HG03280 (cell line): ENCODE data around the gene KRT6C.
"Not testable (repeated sequence)": the region's sequence is repeated elsewhere in the genome, so short reads cannot be mapped to it uniquely, and the experiment has no call there.

ENCODE experiments used
- ATAC-seq: cut with Tn5 transposase; IDR thresholded peaks from one replicate; pipeline ENCODE4 v1.9.1; 2021; ENCODE audit warnings: mild to moderate bottlenecking, moderate library complexity; ENCODE audit not compliant: unreplicated experiment

Gene KRT6C

DNA sequence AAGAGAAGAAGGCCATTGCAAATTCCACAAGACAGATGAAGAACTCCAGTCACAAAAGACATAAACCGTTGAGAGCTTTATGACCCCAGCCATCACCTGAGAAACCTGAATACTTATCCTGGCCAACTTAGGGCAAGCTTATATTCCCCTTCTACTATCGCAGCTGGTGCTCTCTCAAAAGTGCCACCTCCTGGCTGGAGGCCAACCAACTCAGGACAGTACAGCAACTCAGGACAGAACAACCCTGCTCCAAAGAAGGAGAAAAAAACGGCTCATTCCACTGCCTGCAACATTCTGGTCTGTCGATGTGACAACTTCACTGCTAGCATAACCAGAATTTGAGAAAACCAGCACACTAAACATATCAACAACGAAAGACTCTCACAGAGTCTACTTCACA, 11.9 kb downstream of the KRT6C start:
- ATAC-seq: no peak

DNA sequence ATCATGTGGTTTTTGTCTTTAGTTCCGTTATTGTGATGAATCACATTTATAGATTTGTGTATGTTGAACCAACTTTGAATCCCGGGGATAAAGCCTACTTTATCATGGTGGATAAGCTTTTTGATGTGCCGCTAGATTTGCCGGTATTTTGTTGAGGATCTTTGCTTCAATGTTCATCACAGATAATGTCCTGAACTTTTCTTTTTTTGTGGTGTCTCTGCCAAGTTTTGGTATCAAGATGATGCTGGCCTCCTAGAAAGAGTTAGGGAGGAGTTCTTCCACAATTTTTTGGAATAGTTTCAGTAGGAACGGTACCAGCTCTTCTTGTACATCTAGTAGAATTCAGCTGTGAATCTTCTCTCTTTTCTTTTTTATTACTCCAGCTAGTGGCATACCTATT, 14.7 kb downstream of the KRT6C start:
- no peak for ATAC-seq

DNA sequence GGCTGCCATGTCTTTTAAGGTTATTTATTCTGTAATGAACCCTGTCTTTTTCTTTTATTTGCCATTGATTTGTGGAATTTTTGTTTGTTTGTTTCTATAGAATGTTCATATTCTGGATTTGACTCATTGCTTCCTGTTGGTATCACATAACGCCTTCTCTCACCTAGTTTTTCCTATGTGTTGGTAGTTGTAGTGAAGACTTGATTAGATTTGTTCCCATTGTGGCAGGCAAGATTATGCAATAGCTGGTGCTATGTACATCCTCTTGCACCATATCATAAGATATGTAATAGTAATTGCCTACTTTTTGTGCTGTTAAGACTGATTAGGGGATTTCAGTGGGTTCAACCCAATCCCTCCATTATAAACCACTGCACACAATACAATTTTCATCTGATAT, 17.8 kb downstream of the KRT6C start:
- no peak for ATAC-seq

DNA sequence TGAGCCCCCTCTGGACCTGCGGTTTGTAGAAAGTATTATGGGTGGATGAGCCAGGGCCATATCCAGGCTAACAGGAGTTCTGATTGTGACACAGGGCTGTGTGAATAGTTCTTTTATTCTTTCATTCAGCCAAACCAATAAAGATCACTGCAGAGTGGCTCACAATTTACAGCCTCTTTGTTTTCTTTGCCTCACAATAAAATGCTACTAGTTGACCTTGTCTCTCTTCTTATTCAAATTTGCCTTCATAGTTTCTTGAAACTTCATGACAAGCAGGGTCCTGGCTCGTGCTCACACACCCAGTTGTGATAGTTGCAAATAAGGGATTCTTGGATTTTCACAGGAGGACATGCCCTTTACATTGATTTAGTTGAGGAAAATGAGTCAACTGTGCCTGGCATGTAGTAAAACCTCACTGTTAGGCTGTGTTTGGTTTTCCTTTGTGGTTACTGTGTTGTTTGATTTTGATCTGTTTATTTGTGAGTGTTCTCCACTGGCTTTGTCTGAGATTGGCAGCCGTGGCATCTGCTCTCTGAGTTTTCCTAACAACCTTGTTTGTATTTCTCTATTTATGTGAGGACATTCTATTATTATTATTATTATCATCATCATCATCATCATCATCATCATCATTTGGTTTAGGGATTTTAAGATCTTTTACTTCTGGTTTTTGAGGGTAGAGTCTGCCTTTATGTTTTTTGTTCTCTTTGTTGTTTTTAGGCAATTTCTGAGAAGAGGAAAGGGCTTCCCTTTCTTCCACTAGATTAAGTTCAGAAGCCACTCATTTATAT, 19.0 kb downstream of the KRT6C start:
- no peak for ATAC-seq

DNA sequence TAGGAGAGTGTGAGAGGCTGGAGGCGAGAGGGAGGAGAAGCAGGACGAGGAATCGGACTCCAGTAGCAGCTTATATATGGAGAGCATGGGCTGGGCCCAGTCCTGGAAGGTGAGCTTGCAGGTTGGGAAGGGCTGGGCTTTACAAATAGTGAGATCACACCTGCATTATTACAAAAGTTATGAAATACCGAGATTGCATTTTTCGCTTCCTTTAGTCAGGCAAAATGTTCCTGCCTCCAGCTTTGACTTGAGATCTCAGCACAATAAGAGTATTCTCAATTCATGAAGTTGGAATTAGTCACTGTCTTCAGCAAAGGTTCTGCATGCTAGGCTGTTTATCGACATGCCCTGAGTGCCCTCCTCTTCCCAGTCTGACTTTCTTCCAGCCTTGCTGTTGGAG, 21.5 kb downstream of the KRT6C start, which contains the start of gene KRT6B:
Gene KRT6B, minus strand, starts transcription at position 46 of the 400 bp plus-strand sequence. CDS start 68 bp downstream, outside the sequence.
- no peak for ATAC-seq

DNA sequence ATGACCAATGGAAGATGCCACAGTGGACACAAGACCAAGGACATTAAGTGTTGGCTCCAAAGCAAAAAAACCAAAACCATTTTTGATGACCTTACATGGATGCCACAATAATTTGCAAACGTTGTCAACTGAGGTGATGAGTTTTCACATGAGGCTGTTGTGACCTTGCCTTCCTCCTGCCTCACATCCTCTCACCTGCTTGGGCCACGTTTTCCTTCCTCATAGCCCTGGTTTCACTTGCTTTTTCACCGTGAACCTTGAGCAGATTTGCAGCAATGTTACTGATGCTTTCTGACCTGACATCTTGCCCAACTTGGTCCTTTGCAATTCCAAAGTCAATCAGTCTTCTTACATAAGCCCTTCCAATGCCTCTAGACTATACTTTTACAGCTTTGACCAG, 25.4 kb downstream of the KRT6C start:
- ATAC-seq: no peak

DNA sequence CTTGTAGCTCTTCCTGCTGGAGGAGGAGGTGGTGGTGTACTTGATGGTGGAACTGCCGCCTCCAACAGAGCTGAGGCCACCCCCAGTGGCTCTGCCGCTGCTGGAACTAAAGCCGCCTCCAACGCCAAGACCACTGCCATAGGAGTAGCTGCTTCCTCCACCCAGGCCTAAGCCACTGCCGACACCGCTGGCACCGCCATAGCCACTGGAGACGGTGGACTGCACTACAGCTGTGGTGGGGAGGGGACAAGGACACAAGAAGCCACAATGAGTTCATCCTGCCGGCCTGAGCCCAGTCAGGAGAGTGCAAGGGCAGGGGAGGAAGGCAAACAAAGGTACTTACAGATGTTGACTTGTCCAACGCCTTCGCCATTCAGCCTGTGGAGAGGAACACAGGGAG, 26.4 kb downstream of the KRT6C start:
- not testable (repeated sequence) for ATAC-seq

DNA sequence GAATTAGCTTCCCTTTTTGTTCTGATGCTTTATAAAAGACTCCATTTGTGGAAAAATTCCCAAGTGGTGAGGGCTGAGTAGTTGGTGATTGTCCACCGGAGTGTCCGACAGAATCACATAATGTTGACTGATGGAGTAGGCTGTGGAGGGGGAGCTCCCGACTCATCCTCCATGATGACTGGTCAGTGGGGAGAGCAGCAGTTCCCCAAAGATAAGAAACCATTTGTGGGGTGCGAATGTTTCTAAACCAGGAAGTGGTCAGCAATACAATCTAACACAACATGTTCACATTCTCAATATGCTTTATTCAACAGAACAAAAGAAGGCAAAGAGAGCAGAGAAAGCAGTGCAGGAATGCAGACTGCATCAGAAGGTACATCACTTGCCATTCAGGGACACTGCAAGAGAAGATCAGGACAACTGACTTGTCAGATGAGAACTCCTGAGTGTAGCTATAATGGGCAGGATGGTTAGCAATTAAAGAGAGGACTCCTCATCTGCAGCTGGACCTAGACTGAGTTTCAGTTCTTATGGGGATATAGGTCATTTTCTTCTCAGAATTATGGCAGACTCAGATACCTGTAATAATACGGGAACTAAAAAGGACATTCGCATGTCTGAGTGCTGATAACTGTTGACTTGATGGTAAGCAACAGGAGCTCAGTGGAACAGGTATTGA, 27.1 kb downstream of the KRT6C start:
- no peak for ATAC-seq

DNA sequence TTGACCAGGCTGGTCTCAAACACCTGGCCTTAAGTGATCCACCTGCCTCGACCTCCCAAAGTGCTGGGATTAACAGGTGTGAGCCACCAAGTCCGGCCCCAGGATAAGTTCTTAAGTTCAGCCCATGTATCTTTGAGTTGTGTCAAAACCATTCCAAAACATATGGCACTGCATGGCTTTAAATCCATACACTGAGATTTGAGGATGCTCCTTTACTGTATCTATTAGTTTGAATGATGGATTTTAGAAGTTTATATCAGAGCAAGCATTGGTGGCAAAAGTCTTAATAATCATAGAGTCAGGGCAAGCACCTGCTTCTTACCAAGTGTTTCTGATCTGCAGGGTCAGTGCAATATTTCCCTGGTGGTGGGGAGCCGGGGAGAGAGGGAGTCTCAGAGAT, 27.7 kb downstream of the KRT6C start:
- no peak for ATAC-seq

DNA sequence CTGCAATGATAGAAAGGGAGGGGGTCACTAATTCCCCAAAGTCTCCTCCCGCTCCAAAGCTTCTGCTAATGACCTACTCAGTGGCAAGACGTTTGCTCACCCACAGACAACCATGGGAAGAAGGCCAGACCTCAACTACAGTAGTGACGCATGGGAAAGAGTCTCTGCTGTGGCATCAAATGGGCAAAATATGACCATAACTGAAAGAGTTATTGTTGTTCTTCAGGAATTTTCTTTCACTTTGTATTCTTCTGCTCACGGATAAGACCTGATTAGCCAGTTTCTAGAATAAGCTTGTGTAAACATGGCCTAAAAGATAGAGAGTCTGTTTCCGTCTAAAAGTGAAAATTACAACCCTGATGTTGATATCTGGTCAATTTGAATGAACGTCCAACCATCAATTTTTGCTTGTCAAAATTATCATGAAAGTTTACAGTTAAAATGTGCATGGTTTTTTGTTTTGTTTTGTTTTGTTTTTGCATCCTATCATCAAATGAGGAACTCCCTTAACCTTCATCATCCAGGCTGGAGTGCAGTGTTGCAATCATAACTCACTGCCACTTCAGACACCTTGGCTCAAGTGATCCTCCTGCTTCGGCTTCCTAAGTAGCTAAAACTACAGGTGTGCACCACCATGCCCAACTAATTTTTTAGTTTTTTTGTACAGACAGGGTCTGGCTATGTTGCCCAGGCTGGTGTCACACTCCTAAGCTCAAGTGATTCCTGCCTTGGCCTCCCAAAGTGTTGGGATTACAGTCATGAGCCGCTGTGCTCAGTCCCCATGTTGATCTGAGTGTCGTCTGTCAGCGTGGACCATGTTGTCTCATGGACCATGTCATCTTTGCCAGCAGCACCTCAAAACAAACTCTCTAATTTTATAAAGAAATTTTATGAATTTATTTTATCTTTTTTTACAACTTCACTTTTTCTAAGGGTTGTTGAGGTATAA, 28.7 kb downstream of the KRT6C start:
- ATAC-seq: no peak

DNA sequence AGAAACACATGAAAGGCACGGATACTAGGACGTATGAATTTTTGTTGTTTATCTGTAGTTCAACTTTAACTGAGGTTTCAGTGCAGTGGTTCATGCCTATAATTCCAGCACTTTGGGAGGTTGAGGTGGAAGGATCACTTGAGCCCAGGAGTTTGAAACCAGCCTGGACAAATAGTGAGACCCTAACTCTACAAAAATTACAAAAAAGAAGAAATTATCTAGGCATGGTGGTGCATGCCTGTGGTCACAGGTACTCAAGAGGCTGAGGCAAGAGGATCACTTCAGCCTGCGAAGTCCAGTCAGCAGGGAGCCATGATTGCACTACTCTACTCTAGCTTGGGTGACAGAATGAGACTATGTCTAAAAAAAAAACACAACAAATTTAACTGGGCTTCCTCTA, 29.6 kb downstream of the KRT6C start:
- no peak for ATAC-seq

DNA sequence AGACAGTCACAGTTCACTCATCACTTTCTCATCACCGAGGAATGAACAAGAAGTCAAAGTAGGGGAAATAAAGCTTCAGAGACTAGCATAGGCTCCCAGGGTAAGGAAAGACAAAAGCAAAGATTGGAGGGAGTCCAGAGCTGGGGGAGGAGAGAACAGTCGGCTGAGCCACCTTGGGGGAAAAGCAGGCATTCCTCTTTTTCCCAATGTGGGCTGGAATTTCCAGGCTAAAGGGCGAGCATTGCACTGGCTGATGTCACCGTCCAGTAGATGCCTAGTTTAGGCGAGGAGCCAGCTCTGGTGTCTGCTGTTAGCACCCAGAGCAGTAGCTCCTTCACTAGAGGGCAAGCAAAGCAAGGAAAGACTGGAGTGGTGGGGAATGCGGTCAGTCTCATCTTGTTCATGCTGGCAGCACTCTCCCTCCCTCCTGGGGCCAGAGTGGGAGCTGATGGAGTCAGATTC, 31.0 kb downstream of the KRT6C start:
- ATAC-seq: no peak

DNA sequence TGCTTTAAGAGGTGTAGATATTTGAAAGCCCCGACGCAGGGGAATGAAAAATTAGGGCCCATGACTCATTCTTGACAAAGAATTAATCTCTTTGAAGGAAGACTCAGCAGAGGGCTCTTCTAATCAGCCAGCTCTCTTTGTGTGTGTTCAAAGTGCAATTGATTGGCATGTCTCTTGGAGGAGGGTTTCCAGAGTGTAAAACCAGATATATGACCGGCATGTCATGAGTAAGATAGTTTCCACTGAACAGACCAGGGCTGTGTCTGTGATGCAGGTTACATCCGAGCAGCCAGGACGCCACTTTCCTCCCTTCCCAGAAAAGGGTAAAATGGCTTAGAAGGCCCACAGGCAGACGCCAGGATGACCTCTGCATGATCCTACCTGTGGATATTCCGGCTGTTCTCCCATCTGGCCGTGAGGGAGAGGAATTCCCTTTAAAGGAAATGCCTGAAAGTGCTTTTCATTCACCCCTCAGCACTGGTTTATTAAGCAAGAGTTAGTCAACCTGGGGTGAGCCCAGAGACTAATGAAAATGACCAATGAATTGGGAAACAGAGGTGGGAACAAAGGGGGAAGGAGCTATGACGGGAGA, 32.2 kb downstream of the KRT6C start:
- no peak for ATAC-seq

DNA sequence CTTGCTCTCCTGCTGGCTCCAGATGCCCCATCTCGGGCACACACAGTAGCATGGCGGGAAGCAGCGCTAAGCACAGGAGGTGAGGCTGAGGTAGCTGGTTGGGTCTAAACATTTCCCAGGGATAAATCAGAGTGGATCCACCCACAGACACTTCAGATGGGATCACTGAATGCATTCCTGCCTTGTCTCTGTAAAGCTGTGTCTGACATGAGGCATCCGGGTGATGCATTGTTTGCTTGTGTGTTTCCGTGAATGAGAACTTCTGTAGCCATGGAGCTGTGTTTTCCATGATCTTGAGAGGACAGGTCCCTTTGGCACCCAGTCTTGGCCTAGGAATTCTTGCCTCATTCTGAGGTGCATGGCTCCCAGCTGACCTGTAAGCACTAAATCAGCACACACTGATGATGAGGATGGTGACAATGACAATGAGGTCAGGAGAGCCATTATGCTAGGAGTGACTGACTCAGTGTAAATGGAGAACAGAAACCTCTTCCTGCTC, 32.7 kb downstream of the KRT6C start:
- no peak for ATAC-seq

DNA sequence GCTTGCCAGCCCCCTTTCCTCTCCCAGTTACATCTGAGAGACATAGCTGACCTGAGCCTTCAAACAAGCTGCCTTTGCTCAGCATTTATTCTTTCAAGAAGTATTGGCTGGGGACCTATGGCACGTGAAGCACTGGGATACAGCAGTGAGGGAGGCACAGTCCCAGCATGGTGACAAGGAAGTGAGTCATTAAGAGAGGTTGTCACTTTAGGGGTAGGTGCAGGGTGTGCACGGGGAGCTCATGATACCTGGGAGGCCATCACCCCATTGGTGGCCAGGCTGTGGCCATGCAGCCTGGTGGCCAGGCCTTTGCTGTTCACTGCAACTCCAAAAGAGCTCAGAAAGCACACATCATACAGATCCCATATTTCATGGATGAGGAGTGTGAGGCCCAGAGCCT, 33.8 kb downstream of the KRT6C start:
- ATAC-seq: no peak

DNA sequence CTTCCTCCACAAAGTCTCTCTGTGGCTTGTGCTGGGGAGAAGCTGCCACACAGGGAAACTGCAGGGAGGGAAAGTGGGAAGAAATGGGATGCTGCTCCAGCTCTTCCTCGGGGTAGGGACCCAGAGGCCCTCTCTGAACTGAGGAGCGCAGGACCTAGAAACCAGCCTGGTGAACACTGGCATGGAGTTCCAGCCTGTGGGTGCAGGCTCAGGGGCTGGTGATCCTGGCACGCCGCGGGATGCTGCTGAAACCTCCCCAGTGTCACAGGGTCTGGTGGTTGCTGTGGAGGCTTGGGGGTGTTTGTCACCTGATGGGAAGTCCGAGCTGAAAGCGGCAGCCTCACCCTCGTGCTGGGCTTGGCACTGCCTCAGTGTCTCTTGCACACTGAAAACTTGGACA, 34.2 kb downstream of the KRT6C start:
- no peak for ATAC-seq

DNA sequence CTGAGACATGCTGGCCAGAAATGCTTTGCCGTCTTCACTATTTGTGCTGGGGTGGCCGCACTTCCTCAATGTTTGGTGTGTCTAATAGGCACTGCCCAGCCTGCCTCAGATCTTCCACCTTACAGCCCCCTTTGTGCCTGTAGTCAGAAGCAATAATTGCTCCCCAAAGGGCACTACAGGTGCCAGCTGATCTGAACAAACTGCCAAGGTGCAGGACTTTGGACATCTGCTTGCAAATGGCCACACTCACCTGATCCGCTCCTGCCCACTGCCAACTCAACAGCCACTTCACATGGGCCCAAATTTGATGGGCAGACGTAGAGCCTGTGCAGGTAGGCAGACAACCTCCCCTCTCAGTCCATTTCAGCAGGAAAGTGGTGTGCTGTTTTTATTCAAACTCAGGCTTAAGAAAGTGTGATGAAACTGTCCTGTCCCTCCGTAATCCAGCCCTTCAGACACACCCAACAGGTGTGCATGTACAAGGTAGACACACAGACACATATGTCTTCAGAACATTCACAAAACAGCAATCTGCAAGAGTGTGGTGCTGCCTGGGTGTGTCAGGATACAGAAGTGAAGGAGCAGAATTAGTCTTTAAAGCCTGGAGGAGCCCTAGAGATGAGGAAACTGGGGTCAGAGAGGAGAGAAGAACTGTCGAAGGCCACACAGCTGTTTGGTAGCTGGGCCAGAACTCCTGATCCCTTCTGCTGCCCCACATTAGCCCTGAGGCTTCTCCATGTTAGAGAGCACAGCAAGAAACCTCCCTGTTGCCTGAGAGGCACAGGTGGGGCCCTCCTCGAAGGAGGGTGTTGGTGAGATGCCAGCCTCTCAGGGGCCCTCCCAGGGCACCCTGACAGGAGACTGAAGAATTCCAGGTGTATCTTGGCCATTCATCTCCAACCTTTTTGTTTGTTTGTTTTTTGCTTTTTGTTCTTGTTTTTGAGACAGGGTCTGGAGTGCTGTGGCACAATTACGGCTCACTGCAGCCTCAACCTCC, 35.0 kb downstream of the KRT6C start:
- ATAC-seq: no peak

DNA sequence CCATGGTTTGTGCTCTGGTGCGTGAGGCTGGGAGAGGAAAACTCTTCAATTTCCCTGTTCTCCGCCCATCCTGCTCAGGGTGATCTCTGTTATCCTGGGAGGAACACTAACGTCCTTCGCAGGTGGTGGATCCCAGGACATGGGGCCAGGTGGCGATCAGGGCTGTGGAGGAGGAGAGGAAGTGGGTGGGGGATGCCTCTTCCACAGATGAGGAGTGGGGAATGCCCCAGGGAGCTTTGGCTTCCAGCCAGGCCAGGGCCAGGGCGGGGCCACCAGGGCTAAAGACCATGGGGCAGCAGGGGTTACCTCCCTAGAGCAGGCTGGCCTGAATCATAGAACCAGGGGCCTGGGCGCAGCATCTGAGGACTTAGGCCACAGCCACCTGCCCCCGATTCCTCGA, 36.1 kb downstream of the KRT6C start:
- ATAC-seq: no peak

DNA sequence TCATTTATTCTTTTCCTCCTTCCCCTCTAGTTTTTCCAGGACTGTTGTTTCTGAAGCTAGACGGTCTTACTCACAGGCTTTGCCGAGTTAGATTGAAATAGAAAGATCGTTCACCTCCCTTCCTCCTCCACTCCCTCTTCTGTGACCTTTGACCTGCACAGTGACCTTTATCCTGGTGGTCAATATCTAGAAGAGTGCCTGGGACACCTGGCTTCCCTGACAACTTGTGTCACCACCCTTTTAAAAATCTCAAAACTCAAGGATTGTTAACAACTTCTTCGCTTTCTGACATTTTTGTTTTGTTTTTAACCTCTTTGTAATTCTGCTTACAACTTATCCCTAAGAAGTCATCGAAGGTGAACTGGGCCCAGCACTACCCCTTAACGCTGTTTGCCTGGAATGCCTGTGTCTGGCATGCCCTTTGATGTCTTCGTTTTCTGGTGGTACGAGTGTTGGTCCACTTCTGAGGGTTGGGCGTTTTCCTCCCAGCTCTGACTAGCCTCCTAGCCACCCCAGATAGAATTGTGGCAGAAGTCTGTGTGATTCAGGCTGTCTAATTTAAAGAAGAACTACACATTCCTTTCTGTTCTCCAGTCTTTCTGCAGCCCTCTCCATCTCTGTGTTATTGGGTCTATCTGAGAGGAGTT, 36.7 kb downstream of the KRT6C start:
- ATAC-seq: no peak
